ENCODE results near the gene CDHR4. TPM values are rescaled to one million over a fixed set of nuclear protein-coding genes. Genes with fewer than 3 reads are reported as not detected.
"Not testable (repeated sequence)": the region's sequence is repeated elsewhere in the genome, so short reads cannot be mapped to it uniquely, and the experiment has no call there.

Gene CDHR4
- total RNA-seq, 3 donors from 2014 or later (not counting 1 experiment from before 2014, with no cell fraction given), result 0.30 TPM; not detected in 2

DNA sequence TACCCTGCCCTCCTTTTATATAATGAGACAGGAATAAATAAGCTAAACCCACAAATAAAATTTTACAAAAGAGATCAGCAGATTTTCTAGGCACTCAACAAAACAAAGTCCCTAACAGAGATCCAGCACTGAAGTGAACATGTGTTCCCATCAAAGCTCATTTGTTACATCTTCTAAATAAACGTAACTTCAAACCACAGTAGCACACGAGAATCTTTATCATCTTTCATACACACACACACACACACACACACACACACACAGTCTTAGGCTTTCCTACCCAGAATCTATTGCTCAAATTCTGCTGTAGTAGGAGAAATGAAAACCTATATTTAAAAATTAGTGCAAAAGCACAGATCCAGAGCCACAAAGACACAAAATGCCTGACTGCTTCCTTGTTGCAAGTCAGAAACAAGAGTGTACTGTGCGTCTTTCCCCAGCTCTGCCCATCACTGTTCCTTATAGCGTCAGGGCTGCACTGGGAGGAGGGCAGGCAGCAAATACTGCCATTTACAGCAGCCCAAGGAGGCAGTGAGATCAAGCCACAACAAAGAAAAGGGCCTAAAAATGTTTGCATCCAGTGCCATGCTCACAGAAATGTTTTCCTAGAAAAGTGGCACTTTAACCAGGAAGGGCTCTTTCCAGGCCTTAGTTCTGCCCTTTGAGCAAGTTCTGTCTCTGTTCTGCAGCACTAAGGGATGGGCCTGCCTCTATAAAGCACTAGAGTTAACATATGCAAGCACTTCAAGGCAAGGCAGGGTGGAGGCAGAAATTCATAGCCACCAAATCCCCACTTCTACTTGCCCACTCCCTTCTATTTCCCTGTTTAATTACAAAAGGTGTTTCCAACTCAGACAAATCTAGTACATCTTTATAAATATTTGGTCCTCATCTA, 19.3 kb downstream of the CDHR4 start:
- Histone ChIP-seq H3K36me3 (ENCODE audit: control insufficient read depth, insufficient read depth, low read length) (peaks cover 8% of the 10 kb centered on the region), H3K27ac (ENCODE audit: low read length) (no peak overlapping the region)

DNA sequence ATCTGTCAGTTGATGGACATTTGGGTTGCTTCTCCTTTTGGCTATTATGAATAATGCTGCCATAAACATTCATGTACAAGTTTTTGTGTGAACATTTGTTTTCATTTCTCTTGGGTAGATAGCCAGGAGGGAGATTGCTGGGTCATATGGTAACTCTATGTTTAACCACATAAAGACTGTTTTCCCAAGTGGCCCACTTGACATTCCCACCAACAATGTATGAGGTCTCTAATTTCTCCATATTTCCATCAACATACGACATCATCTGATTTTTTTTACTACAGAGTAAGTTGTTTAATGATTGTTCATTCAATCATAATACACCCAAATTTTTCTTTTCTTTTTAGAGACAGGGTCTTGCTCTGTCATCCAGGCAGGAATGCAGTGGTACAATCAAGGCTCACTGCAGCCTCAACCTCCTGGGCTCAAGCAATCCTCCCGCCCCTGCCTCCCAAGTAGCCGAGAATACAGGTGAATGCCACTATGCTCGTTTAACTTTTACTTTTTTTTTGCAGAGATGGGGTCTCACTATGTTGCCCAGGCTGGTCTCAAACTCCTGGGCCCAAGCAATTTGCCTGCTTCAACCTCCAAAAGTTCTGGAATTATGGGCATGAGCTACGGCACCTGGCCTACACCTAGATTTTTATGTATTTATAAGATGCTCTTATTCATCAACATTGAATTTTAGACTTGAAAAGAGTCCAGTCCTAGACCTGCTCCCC, 20.2 kb downstream of the CDHR4 start:
- H3K27me3 ChIP-seq (ENCODE audit: control insufficient read depth, insufficient read depth, low read length), result no peaks in the 10 kb centered on the region
- Mint-ChIP-seq H3K4me1 (peaks cover 28 to 37% of the 10 kb centered on the region in 2 donors), H3K27ac (peak overlapping the region; percentile 51 to 57), H3K27me3 (ENCODE audit: low read depth in 2 of 2) (no peaks in the 10 kb centered on the region), H3K9me3 (no peaks in the 10 kb centered on the region), H3K36me3 (no peaks in the 10 kb centered on the region), H3K4me3 (peak overlapping the region; percentile 35)
- no peak overlapping the region for H3K27ac ChIP-seq (ENCODE audit: low read length)
- intact Hi-C loops (cut with micrococcal nuclease), result no loop called here
- no peak overlapping the region for H3K4me3 ChIP-seq (ENCODE audit: low read length)
- TF ChIP-seq, protein P1, sequence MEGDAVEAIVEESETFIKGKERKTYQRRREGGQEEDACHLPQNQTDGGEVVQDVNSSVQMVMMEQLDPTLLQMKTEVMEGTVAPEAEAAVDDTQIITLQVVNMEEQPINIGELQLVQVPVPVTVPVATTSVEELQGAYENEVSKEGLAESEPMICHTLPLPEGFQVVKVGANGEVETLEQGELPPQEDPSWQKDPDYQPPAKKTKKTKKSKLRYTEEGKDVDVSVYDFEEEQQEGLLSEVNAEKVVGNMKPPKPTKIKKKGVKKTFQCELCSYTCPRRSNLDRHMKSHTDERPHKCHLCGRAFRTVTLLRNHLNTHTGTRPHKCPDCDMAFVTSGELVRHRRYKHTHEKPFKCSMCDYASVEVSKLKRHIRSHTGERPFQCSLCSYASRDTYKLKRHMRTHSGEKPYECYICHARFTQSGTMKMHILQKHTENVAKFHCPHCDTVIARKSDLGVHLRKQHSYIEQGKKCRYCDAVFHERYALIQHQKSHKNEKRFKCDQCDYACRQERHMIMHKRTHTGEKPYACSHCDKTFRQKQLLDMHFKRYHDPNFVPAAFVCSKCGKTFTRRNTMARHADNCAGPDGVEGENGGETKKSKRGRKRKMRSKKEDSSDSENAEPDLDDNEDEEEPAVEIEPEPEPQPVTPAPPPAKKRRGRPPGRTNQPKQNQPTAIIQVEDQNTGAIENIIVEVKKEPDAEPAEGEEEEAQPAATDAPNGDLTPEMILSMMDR (IDR thresholded peaks at IDR 0.05), result no peak
- peaks cover 8% of the 10 kb centered on the region for H3K36me3 ChIP-seq (ENCODE audit: control insufficient read depth, insufficient read depth, low read length)
- no peak for DNase-seq
- no peaks in the 10 kb centered on the region for H3K9me3 ChIP-seq (ENCODE audit: control insufficient read depth, insufficient read depth, low read length)
- H3K4me1 ChIP-seq (ENCODE audit: control insufficient read depth, insufficient read depth, low read length), result peaks cover 15% of the 10 kb centered on the region
- ATAC-seq, result no peak
- 96% methylated on average over 3 of the region's 5 CpGs for WGBS (ENCODE audit: insufficient coverage)

More for the DNA sequence above, 19.3 kb downstream of the CDHR4 start:
- no peaks in the 10 kb centered on the region for H3K36me3 Mint-ChIP-seq
- H3K27ac Mint-ChIP-seq, result peak overlapping the region; percentile 11 to 57
- TF ChIP-seq, protein P1 (IDR thresholded peaks at IDR 0.05), result no peak
- DNase-seq (no peak), ATAC-seq (no peak)
- peaks cover 23% of the 10 kb centered on the region for H3K4me1 ChIP-seq (ENCODE audit: control insufficient read depth, insufficient read depth, low read length)
- WGBS (ENCODE audit: insufficient coverage), result 74% methylated on average over 3 of the region's 4 CpGs
- intact Hi-C loops (cut with micrococcal nuclease), result no loop called here
- peak overlapping the region; percentile 35 for H3K4me3 Mint-ChIP-seq
- H3K27me3 ChIP-seq (ENCODE audit: control insufficient read depth, insufficient read depth, low read length), result no peaks in the 10 kb centered on the region
- H3K4me3 ChIP-seq (ENCODE audit: low read length), result no peak overlapping the region
- H3K9me3 Mint-ChIP-seq, result no peaks in the 10 kb centered on the region
- H3K27me3 Mint-ChIP-seq (ENCODE audit: low read depth in 2 of 2), result no peaks in the 10 kb centered on the region
- peaks cover 27 to 35% of the 10 kb centered on the region in 2 donors for H3K4me1 Mint-ChIP-seq
- no peaks in the 10 kb centered on the region for H3K9me3 ChIP-seq (ENCODE audit: control insufficient read depth, insufficient read depth, low read length)

DNA sequence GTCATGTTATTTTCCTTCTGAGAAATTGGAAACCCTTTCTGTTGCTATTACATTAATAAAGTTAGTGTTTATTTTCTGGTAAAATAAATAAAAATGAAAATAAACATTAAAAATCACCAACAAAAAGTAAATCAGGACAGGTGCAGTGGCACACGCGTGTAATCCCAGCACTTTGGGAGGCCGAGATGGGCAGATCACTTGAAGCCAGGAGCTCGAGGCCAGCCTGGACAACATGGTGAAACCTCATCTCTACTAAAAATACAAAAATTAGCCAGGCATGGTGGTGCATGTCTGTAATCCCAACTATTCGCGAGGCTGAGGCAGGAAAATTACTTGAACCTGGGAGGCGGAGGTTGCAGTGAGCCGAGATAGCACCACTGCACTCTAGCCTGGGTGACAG, 23.6 kb downstream of the CDHR4 start:
- H3K9me3 Mint-ChIP-seq; H3K4me3 Mint-ChIP-seq; intact Hi-C loops (cut with micrococcal nuclease); H3K27ac ChIP-seq (ENCODE audit: low read length); H3K27me3 ChIP-seq (ENCODE audit: control insufficient read depth, insufficient read depth, low read length); H3K9me3 ChIP-seq (ENCODE audit: control insufficient read depth, insufficient read depth, low read length); H3K4me1 ChIP-seq (ENCODE audit: control insufficient read depth, insufficient read depth, low read length); ATAC-seq; H3K27ac Mint-ChIP-seq; H3K27me3 Mint-ChIP-seq (ENCODE audit: low read depth in 2 of 2); H3K36me3 ChIP-seq (ENCODE audit: control insufficient read depth, insufficient read depth, low read length); H3K4me3 ChIP-seq (ENCODE audit: low read length); DNase-seq; H3K36me3 Mint-ChIP-seq: not testable (repeated sequence)
- WGBS (ENCODE audit: insufficient coverage), result 97% methylated on average over 8 of the region's 8 CpGs
- peaks cover 30 to 33% of the 10 kb centered on the region in 2 donors for H3K4me1 Mint-ChIP-seq

DNA sequence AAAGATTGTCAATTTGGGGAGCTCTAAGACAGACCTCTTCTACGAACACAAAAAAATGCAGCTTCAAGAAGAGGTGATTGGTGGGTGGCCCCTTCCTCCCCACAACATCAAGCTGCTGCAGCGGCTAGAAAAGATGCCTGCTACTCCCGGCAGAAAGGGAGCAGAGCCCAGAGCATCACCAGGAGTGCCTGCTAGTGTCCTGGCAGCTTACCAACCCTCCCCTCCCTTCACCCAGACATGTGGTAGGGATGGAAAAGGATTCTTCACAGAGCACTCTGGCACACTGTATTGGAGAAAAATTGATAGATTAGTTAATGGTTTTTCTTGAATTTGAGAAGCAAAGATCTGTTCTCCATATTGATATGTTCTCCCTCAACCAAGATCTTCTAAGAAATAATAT, 24.1 kb downstream of the CDHR4 start:
- Mint-ChIP-seq H3K36me3 (no peaks in the 10 kb centered on the region), H3K27ac (no peak overlapping the region), H3K4me1 (peaks cover 26 to 27% of the 10 kb centered on the region in 2 donors), H3K9me3 (no peaks in the 10 kb centered on the region), H3K27me3 (ENCODE audit: low read depth in 2 of 2) (no peaks in the 10 kb centered on the region), H3K4me3 (no peak overlapping the region)
- no peaks in the 10 kb centered on the region for H3K9me3 ChIP-seq (ENCODE audit: control insufficient read depth, insufficient read depth, low read length)
- H3K4me1 ChIP-seq (ENCODE audit: control insufficient read depth, insufficient read depth, low read length), result peaks cover 3% of the 10 kb centered on the region
- no peak for DNase-seq
- H3K4me3 ChIP-seq (ENCODE audit: low read length), result no peak overlapping the region
- TF ChIP-seq, protein P1 (IDR thresholded peaks at IDR 0.05), result no peak
- ATAC-seq, result no peak
- no peak overlapping the region for H3K27ac ChIP-seq (ENCODE audit: low read length)
- no peaks in the 10 kb centered on the region for H3K36me3 ChIP-seq (ENCODE audit: control insufficient read depth, insufficient read depth, low read length)
- intact Hi-C loops (cut with micrococcal nuclease), result no loop called here
- WGBS (ENCODE audit: insufficient coverage), result 92% methylated on average over 2 of the region's 3 CpGs
- no peaks in the 10 kb centered on the region for H3K27me3 ChIP-seq (ENCODE audit: control insufficient read depth, insufficient read depth, low read length)

All from natural killer cell (primary cell).